ENCODE data around the gene LGR6. TPM values are rescaled to one million over a fixed set of nuclear protein-coding genes. Genes with fewer than 3 reads are reported as not detected.

Gene LGR6
- total RNA-seq, 4 donors from 2014 or later, result 0.15 TPM; not detected in 3

GRCh38 chr1:202355944-202356553 is 162.4 kb downstream of the LGR6 start:
- intact Hi-C loops (cut with DNase I; ENCODE audit: low total_unique reads) (no loop called here), in situ Hi-C loops (cut with MboI; ENCODE audit: low sequenced_read_pairs in 4 of 4) (no loop called here)
- DNase-seq (no peak), ATAC-seq (no peak)
- Histone ChIP-seq H3K27ac (peak overlapping the region; percentile 30 to 97 (median 97)), H3K4me3 (no peak overlapping the region), H3K4me1 (peaks cover 42 to 50% of the 10 kb centered on the region in 2 donors), H3K27me3 (no peaks in the 10 kb centered on the region), H3K9me3 (no peaks in the 10 kb centered on the region), H3K36me3 (no peaks in the 10 kb centered on the region)
- TF ChIP-seq CTCF (IDR thresholded peaks at IDR 0.05 in 4 of 5, conservative IDR thresholded peaks at IDR 0.05 in 1 of 5) (no peak), POLR2A (IDR thresholded peaks at IDR 0.05) (no peak)

DNA sequence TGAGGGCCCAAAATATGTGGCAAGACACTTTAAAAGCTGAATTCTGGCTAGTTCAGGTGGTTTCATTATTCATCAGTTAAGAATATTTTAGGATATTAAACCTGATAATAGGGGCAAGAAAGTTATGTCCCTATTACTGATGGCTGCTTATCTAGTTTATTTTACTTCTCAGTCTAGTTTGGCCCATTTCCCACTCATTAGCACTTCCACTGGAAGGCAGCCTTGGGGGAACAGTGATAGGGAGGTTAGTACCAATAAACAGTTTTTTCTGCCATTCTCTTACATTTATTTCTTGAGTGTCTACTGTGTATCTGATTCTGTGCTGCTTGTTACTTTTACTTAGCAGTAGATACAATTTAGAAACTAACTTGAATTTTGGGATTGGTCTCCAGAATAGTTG is 163.9 kb downstream of the LGR6 start:
- Histone ChIP-seq H3K9me3 (no peaks in the 10 kb centered on the region), H3K4me1 (peaks cover 33 to 44% of the 10 kb centered on the region in 2 donors), H3K4me3 (no peak overlapping the region), H3K36me3 (no peaks in the 10 kb centered on the region), H3K27ac (peak overlapping the region; percentile 53 to 97 (median 97)), H3K27me3 (no peaks in the 10 kb centered on the region)
- no peak for TF ChIP-seq POLR2A (IDR thresholded peaks at IDR 0.05)
- no peak for TF ChIP-seq CTCF (IDR thresholded peaks at IDR 0.05 in 4 of 5, conservative IDR thresholded peaks at IDR 0.05 in 1 of 5)
- DNase-seq, result no peak
- intact Hi-C loops (cut with DNase I; ENCODE audit: low total_unique reads) (no loop called here), in situ Hi-C loops (cut with MboI; ENCODE audit: low sequenced_read_pairs in 4 of 4) (no loop called here)
- ATAC-seq, result no peak

- no peak for DNase-seq
These were observed 167.6 kb downstream of the LGR6 start for GRCh38 chr1:202361224-202361623.

DNA sequence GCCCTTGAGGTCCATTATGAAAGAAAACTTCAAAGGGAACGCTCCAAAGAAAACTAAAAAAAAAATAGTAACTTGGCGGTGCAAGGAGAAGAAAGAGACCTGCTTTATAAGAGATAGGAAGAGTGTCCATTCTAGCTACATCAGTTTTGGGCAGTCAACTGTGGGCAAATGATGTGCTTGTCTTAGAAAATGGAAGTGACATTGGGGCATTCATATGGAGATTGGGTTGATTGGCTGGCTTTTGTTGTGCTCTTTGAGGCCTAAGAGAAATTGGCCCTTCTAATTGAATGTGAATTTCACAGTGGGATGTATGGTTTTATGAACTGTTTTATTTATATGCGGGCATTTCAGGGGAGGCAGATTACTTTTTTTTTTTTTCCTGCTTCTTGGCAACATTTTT is 168.1 kb downstream of the LGR6 start:
- peak overlapping the region; percentile 5 to 97 (median 43) for H3K27ac ChIP-seq
- intact Hi-C loops (cut with DNase I; ENCODE audit: low total_unique reads) (no loop called here), in situ Hi-C loops (cut with MboI; ENCODE audit: low sequenced_read_pairs in 4 of 4) (no loop called here)
- H3K9me3 ChIP-seq, result no peaks in the 10 kb centered on the region
- H3K4me1 ChIP-seq, result peaks cover 42 to 45% of the 10 kb centered on the region in 2 donors
- DNase-seq (no peak), ATAC-seq (no peak)
- no peaks in the 10 kb centered on the region for H3K36me3 ChIP-seq
- no peaks in the 10 kb centered on the region for H3K27me3 ChIP-seq
- H3K4me3 ChIP-seq, result no peak overlapping the region
- TF ChIP-seq POLR2A (IDR thresholded peaks at IDR 0.05) (no peak), CTCF (IDR thresholded peaks at IDR 0.05 in 4 of 5, conservative IDR thresholded peaks at IDR 0.05 in 1 of 5) (no peak)

More at GRCh38 chr1:202361224-202361623, 167.6 kb downstream of the LGR6 start:
- H3K4me1 ChIP-seq, result peaks cover 40 to 45% of the 10 kb centered on the region in 2 donors
- H3K4me3 ChIP-seq, result no peak overlapping the region
- TF ChIP-seq POLR2A (IDR thresholded peaks at IDR 0.05) (no peak), CTCF (IDR thresholded peaks at IDR 0.05 in 4 of 5, conservative IDR thresholded peaks at IDR 0.05 in 1 of 5) (no peak)
- in situ Hi-C loops (cut with MboI; ENCODE audit: low sequenced_read_pairs in 4 of 4), result no loop called here
- ATAC-seq, result no peak
- no peaks in the 10 kb centered on the region for H3K27me3 ChIP-seq
- intact Hi-C loops (cut with DNase I; ENCODE audit: low total_unique reads), result no loop called here
- H3K9me3 ChIP-seq, result no peaks in the 10 kb centered on the region
- H3K27ac ChIP-seq, result peak overlapping the region in 2 of 4 donors; percentile 61 to 97
- H3K36me3 ChIP-seq, result no peaks in the 10 kb centered on the region

DNA sequence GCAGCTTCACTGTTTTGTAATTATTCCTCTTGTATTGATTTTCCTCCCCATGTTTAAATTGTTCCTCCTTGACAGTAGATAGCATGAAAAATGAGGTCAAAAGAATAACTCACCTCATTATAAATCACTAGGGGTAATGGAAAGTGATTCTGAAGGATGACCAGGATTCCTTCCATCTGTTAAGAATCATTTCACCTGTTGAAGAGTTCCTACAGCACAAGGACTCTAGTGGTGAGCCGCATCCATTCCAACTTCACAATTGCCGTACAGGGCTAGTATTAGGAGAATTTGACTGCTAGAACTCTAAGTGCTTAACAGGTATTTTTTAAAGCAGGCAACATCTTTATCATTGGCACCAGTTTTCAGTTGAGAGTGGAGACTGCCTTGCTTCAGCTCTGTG is 168.6 kb downstream of the LGR6 start:
- in situ Hi-C loops (cut with MboI; ENCODE audit: low sequenced_read_pairs in 4 of 4), result no loop called here
- H3K4me1 ChIP-seq, result peaks cover 45 to 48% of the 10 kb centered on the region in 2 donors
- H3K36me3 ChIP-seq, result no peaks in the 10 kb centered on the region
- intact Hi-C loops (cut with DNase I; ENCODE audit: low total_unique reads), result no loop called here
- no peaks in the 10 kb centered on the region for H3K27me3 ChIP-seq
- H3K4me3 ChIP-seq, result no peak overlapping the region
- H3K27ac ChIP-seq, result peak overlapping the region; percentile 5 to 97 (median 43)
- H3K9me3 ChIP-seq, result no peaks in the 10 kb centered on the region
- no peak for TF ChIP-seq POLR2A (IDR thresholded peaks at IDR 0.05)
- TF ChIP-seq CTCF (IDR thresholded peaks at IDR 0.05 in 4 of 5, conservative IDR thresholded peaks at IDR 0.05 in 1 of 5), result no peak
- DNase-seq, result no peak
- ATAC-seq, result no peak
